IPS-18a (cell line): ENCODE measurements around the gene TCP11L2.

Experiments
- H3K27ac ChIP-seq: one replicate; pipeline ENCODE4 v1.5.1; 2013; ENCODE audit warnings: low read length
- H3K27me3 ChIP-seq: one replicate; pipeline ENCODE4 v1.6.1; 2013; ENCODE audit warnings: mild to moderate bottlenecking, low read length; ENCODE audit not compliant: control insufficient read depth, insufficient read depth
- H3K36me3 ChIP-seq: one replicate; pipeline ENCODE4 v1.6.1; 2013; ENCODE audit warnings: low read depth, low read length; ENCODE audit not compliant: control insufficient read depth
- H3K4me1 ChIP-seq: one replicate; pipeline ENCODE4 v1.6.1; 2013; ENCODE audit warnings: low read depth, low read length; ENCODE audit not compliant: control insufficient read depth
- H3K4me3 ChIP-seq: one replicate; pipeline ENCODE4 v1.5.1; 2013; ENCODE audit warnings: low read length
- H3K9ac ChIP-seq: one replicate; pipeline ENCODE4 v1.6.1; 2013; ENCODE audit warnings: mild to moderate bottlenecking, low read length, moderate library complexity
- H3K9me3 ChIP-seq: one replicate; pipeline ENCODE4 v1.6.1; 2013; ENCODE audit warnings: low read depth, low read length; ENCODE audit not compliant: control insufficient read depth

Gene TCP11L2

DNA sequence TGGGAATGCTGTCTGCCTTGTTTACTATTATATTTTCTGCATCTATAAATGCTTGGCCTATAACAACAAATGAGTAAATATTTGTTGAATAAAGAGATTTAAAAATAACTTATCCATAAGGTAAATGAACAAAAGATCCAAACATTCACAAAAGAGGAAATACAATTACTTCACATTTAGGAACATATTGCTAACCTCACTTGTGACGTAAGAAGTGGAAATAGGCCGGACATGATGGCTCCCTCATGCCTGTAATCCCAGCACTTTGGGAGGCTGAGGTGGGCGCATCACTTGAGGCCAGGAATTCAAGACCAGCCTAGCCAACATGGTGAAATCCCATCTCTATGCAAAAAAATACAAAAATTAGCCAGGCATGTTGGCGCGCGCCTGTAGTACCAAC is 29.0 kb upstream of the TCP11L2 start:
- H3K4me1 ChIP-seq, result no peaks in the 10 kb centered on the region
- no peak overlapping the region for H3K9ac ChIP-seq
- H3K4me3 ChIP-seq, result no peak overlapping the region
- H3K27me3 ChIP-seq, result no peaks in the 10 kb centered on the region
- no peaks in the 10 kb centered on the region for H3K36me3 ChIP-seq
- no peaks in the 10 kb centered on the region for H3K9me3 ChIP-seq
- no peak overlapping the region for H3K27ac ChIP-seq

DNA sequence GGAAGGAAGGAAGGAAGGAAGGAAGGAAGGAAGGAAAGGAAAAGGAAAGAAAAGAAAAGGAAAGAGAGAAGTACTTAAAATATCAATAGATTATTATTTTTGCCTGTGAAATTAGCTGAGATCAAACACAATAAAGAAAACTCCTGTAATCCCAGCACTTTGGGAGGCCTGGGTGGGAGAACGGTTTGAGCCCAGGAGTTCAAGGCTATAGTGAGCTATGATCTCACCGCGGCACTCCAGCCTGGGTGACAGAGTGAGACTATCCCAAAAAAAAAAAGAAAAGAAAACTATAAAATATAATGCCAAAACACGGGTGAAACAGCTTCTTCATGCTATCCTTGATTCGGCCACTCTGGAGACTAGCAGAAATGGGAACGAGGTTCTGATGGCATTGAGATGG is 28.5 kb upstream of the TCP11L2 start:
- no peaks in the 10 kb centered on the region for H3K4me1 ChIP-seq
- H3K27ac ChIP-seq, result no peak overlapping the region

DNA sequence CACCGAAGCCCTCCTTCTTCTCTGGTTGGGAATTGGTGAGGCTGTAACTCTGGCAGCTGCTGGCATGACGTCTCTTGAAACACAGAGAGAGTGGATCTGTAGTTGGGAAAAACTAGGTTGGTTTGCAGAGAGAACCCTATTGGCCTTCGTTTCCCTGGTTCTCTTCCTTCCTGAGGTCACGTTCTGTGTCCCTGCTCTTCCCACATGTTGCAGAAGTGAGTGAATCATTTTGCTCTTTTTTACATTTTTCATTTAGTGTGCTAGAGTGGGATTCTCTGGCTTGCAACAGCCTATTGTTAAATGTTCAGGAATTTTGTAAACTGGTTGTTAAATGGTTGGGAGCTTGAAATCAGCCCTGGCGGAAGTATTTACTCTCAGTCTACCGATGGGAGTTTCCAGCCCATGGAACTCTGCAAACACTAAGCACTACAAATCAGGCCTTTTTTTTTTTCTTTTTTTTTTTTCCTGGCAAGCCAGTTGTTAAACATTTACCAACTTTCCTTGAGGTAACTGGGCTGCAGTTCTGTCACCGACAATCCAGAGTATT is 27.9 kb upstream of the TCP11L2 start:
- Histone ChIP-seq H3K4me1 (no peaks in the 10 kb centered on the region), H3K9me3 (no peaks in the 10 kb centered on the region), H3K27ac (no peak overlapping the region), H3K4me3 (no peak overlapping the region), H3K36me3 (no peaks in the 10 kb centered on the region), H3K27me3 (no peaks in the 10 kb centered on the region), H3K9ac (no peak overlapping the region)

More for the DNA sequence above, 28.5 kb upstream of the TCP11L2 start:
- H3K9ac ChIP-seq, result no peak overlapping the region
- H3K27me3 ChIP-seq, result no peaks in the 10 kb centered on the region
- no peak overlapping the region for H3K4me3 ChIP-seq
- H3K36me3 ChIP-seq, result no peaks in the 10 kb centered on the region
- no peaks in the 10 kb centered on the region for H3K9me3 ChIP-seq

DNA sequence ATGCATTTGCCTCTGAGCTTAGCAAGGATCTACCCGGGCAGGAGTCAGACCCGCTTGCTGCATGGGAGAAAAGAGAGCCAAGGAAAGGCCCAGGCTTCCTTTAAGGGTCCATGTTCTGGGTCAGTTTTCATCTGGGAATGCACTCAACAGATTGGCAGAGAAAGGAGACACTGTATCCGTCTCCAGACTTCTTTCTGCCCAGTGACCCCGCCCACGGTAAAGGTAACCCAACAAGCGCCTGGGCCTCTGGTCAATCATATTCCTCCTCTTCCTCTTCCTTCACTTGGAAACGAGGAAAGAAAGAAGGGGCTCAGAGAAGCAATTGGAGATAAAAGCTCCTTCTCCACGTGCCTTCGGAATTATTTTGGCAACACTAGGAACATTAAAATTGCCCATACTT is 27.1 kb upstream of the TCP11L2 start:
- Histone ChIP-seq H3K27ac (no peak overlapping the region), H3K9ac (no peak overlapping the region), H3K36me3 (no peaks in the 10 kb centered on the region), H3K9me3 (no peaks in the 10 kb centered on the region), H3K4me1 (no peaks in the 10 kb centered on the region), H3K4me3 (no peak overlapping the region), H3K27me3 (no peaks in the 10 kb centered on the region)

DNA sequence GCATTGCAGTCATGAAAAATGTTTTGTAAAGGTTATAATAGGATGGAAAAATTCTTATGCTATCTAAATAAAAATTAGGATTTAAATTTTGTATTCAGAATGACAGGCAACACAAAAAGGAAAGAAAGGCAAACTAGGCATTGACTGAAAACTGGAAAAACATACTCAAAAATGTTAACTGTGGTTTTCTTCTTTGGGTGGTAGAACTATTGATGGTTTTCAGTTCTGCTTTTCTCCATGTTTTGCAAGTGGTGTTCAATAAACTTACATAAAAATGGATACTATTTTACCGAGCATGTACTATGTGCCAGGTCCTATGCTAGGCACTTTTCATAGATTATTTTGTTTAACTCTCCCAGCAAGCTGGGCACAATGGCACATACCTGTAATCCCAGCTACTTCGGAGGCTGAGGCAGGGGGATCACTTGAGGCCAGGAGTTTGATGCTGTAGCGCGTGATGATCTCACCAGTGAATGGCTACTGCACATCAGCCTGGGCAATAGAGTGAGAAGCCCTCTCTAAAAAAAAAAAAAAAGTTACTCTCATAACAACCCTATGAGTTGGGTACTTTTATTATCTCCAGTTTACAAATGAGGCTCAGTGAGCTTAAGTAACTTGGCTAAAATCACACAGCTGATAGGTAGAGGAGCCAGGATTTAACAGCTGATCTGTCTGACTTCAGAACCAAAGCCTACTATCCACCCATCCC is 26.3 kb upstream of the TCP11L2 start:
- Histone ChIP-seq H3K27ac (no peak overlapping the region), H3K27me3 (no peaks in the 10 kb centered on the region), H3K4me3 (no peak overlapping the region), H3K9ac (no peak overlapping the region), H3K4me1 (no peaks in the 10 kb centered on the region), H3K9me3 (no peaks in the 10 kb centered on the region), H3K36me3 (no peaks in the 10 kb centered on the region)

DNA sequence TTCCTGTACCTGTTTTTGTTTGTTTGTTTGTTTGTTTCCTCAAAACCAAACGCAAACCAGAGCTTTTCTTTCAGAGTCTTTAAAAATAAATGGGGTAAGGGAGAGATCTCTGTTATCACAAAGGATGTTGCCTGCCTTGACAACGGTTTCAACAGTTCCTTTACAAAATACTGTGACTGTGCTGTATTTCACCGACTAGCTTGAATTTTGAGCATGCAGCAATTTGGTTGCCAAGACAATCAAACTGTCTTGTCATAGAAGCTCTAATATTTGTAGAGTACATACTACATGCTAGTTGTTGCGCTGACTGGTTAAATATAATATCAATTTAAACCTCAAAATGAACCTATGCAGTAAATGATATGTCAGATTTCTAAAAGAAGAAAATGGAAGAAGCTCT is 22.4 kb upstream of the TCP11L2 start:
- no peaks in the 10 kb centered on the region for H3K9me3 ChIP-seq
- no peak overlapping the region for H3K9ac ChIP-seq
- no peaks in the 10 kb centered on the region for H3K36me3 ChIP-seq
- H3K4me3 ChIP-seq, result no peak overlapping the region
- H3K27ac ChIP-seq, result no peak overlapping the region
- H3K27me3 ChIP-seq, result no peaks in the 10 kb centered on the region
- no peaks in the 10 kb centered on the region for H3K4me1 ChIP-seq

DNA sequence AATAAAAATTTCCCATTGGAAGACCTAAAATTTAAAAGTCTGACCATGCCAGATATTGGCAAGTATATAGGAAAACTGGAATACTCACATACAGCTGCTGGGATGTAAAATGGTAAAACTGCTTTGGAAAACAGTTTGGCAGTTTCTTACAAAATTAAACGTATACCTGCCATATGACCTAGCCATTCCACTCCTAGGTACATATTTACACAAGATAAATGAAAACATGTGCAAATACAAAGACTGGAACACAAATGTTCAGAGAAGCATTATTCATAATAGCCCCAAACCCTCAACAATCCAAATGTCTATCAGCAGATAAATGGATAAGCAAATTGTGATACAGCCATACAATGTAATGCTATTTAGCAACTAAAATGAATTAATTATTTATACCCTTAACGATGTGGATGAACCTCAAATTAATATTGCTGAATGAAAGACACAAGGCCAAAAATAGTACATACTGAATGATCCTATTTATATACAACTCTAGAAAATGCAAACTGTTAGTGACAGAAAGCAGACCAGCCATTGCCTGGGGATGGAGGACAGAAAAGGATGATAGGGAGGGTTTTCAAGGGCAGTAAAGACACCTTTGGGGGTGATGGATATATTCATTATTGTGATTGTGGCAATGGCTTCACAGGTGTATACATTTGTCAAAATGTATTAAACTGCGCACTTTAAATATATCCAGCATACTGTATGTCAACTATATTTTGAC is 21.3 kb upstream of the TCP11L2 start:
- no peaks in the 10 kb centered on the region for H3K36me3 ChIP-seq
- H3K4me3 ChIP-seq, result no peak overlapping the region
- H3K27me3 ChIP-seq, result no peaks in the 10 kb centered on the region

DNA sequence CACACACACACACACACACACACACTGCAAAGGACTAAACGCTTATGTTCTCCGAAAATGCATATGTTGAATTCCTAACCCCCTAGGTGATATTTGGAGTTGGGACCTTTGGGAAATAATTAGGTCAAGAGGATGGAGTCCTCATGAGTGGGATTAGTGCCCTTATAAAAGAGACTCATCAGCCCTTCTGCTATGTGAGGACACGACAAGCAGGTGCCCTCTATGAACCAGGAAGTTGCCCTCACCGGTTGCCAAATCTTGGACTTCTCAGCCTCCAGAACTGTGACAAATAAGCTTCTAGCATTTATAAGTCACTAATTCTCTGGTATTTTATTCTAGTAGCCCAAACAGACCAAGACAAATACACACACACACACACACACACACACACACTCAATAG is 20.7 kb upstream of the TCP11L2 start:
- no peak overlapping the region for H3K27ac ChIP-seq
- no peaks in the 10 kb centered on the region for H3K9me3 ChIP-seq

More for the DNA sequence above, 21.3 kb upstream of the TCP11L2 start:
- Histone ChIP-seq H3K9me3 (no peaks in the 10 kb centered on the region), H3K9ac (no peak overlapping the region), H3K27ac (no peak overlapping the region), H3K4me1 (no peaks in the 10 kb centered on the region)

DNA sequence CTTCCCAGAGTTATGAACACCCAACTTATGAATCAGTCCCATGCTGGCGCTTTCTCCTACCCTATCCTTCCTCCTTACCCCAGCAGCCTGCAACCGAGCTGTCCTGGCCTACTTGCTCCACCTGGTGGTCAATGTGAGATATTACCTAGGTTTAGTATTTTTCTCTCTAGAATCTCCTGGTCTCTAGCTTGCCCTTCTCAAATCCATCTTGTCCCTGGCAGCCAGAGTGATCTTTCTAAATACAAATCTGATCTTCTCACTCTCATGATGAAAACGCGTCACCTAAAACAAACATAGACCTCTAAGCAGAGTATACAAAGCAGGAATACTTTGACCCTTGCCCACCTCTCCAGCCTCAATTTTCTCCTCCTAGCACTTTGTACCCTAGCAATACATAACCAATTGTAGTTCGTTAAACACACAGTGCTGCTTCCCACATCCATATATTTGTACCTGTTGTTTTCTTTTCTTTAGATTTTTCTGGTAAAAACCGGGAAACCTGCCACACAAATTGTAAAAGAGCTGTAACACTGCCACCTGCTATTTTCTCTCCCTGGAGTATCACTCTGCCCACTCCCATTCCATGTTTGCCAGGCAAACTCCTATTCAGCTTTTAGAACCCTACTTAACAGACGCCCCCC is 20.0 kb upstream of the TCP11L2 start:
- Histone ChIP-seq H3K4me1 (no peaks in the 10 kb centered on the region), H3K27ac (no peak overlapping the region), H3K4me3 (no peak overlapping the region), H3K9me3 (no peaks in the 10 kb centered on the region), H3K36me3 (no peaks in the 10 kb centered on the region), H3K27me3 (no peaks in the 10 kb centered on the region), H3K9ac (no peak overlapping the region)

More for the DNA sequence above, 20.7 kb upstream of the TCP11L2 start:
- no peak overlapping the region for H3K9ac ChIP-seq
- no peaks in the 10 kb centered on the region for H3K27me3 ChIP-seq
- H3K4me3 ChIP-seq, result no peak overlapping the region
- no peaks in the 10 kb centered on the region for H3K36me3 ChIP-seq
- no peaks in the 10 kb centered on the region for H3K4me1 ChIP-seq

DNA sequence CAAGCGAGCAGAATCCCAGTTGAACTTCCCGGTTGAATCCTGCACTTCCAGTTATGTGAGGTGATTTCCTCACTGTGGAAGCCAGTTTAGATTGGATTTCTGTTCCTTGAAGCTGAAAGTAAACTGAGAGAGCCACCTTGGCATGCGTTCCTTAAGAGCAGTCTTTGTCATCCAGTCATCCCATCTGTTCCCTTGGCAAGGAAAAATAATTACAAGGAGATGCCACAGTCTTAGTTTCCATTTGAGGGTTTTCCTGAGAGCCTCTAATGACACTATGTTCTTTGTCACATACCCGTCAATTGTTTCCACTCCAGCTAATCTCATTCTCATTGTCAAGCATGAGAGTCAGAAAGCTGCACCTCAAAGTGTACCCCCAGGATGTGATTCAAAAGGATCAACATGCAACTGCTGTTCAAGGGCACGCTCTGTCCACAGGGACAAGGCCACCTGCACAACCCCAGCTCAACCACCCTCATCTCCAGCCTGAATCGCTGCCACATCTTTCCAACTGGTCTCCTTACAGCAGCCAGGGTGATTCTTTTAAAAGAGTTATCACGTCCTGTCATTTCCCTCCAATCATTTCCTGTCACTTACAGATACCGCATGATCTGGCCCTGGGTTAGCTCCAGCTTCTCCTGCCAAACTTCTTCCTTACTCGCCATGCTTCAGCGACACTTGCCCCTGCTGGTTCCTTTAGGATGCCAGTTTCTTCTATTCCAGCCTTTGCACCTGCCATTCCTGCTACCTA is 18.0 kb upstream of the TCP11L2 start:
- Histone ChIP-seq H3K36me3 (no peaks in the 10 kb centered on the region), H3K4me3 (no peak overlapping the region), H3K9ac (no peak overlapping the region), H3K27me3 (no peaks in the 10 kb centered on the region), H3K4me1 (no peaks in the 10 kb centered on the region), H3K9me3 (no peaks in the 10 kb centered on the region), H3K27ac (no peak overlapping the region)

DNA sequence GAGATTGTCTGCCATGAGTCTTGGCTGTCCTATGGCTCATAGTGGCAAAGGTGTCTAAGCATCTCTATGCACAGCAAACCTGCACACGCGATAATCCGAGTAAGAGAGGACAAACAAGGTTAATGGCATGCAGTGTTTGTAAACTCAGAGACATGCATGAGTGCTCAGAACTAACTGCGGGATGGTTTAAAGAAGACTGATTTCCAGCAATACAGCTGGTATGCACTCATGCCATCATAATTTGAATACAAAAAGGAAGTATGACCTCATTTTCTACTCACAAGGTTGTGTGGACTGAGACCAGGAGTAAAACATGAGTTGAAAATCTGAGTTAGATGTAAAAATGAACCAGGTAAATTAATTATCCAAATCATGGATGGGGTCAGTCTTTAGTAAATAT is 16.6 kb upstream of the TCP11L2 start:
- H3K9me3 ChIP-seq, result no peaks in the 10 kb centered on the region
- no peak overlapping the region for H3K4me3 ChIP-seq
- H3K27ac ChIP-seq, result no peak overlapping the region
- no peaks in the 10 kb centered on the region for H3K36me3 ChIP-seq
- no peaks in the 10 kb centered on the region for H3K27me3 ChIP-seq
- no peaks in the 10 kb centered on the region for H3K4me1 ChIP-seq
- H3K9ac ChIP-seq, result no peak overlapping the region
